Ovary (tissue), 3 donors: ENCODE measurements around the gene PPRC1.

Source experiments
- EP300 ChIP-seq: sonication (generic); formaldehyde crosslinking; IDR thresholded peaks from one replicate; pipeline ENCODE4 v1.6.1; 2017; ENCODE audit warnings: antibody characterized with exemption
- POLR2A ChIP-seq: fragments of 450-650 bp; IDR thresholded peaks from one replicate; pipeline ENCODE4 v1.6.1; 2017; ENCODE audit warnings: antibody characterized with exemption, mild to moderate bottlenecking, moderate library complexity
- TF ChIP-seq, protein P1 (sequence below), 3 donors: fragments of 450-650 bp in 2 of 3; fragments of 200-600 bp in 1 of 3; IDR thresholded peaks; one replicate each; pipeline versions ENCODE4 v1.5.1 to v1.8.0; 2016 to 2022; ENCODE audit warnings: antibody characterized with exemption in 3 of 3, mild to moderate bottlenecking in 1 of 3
- donor health status: DM: no; HTN: no; CAD: no.

- TF ChIP-seq, protein P1, sequence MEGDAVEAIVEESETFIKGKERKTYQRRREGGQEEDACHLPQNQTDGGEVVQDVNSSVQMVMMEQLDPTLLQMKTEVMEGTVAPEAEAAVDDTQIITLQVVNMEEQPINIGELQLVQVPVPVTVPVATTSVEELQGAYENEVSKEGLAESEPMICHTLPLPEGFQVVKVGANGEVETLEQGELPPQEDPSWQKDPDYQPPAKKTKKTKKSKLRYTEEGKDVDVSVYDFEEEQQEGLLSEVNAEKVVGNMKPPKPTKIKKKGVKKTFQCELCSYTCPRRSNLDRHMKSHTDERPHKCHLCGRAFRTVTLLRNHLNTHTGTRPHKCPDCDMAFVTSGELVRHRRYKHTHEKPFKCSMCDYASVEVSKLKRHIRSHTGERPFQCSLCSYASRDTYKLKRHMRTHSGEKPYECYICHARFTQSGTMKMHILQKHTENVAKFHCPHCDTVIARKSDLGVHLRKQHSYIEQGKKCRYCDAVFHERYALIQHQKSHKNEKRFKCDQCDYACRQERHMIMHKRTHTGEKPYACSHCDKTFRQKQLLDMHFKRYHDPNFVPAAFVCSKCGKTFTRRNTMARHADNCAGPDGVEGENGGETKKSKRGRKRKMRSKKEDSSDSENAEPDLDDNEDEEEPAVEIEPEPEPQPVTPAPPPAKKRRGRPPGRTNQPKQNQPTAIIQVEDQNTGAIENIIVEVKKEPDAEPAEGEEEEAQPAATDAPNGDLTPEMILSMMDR (IDR thresholded peaks at IDR 0.05), result no peak
- TF ChIP-seq EP300, result no peak
- no peak for TF ChIP-seq POLR2A
Measured at GRCh38 chr10:102188298-102188940, 55.6 kb downstream of the PPRC1 start.
